Left colon (tissue), 2 donors: ENCODE measurements around the gene MEAF6. TPM values are rescaled to one million over a fixed set of nuclear protein-coding genes. Genes with fewer than 3 reads are reported as not detected.

ENCODE experiments used
- ATAC-seq: fragments of 200-7000 bp; cut with Tn5 transposase; one replicate; pipeline ENCODE4 v1.9.1; 2020; ENCODE audit warnings: mild to moderate bottlenecking, moderate library complexity
- DNase-seq, 2 donors: peaks; one replicate each; pipeline ENCODE4 v3.0.0-alpha.2; 2020
- intact Hi-C, 2 donors: fragments of 100-400 bp; cut with DNase I in 1 of 2; cut with micrococcal nuclease in 1 of 2; formaldehyde crosslinking; loops; one replicate each; pipeline versions ENCODE4 v1.11.2 to v1.14.0; 2022; cut with DNase I, micrococcal nuclease
- total RNA-seq, 2 donors: library from RNA; stranded (reverse); fragmentation: NEBNext Ultra II Directional; extraction: Animal tissue kit (Norgen Biotek cat#: 25700); gene quantifications; one replicate each; pipeline ENCODE4 v1.2.1, GENCODE V29; 2021
- donor health status: DM: no; HTN: no; CAD: no.
- donor health status: DM: yes; HTN: yes; CAD: no.

The MEAF6 gene
- total RNA-seq, 2 donors from 2014 or later: 38.1 to 41.4 TPM

GRCh38 chr1:37493336-37494098 is 21.0 kb downstream of the MEAF6 start:
- DNase-seq (no peak), ATAC-seq (no peak)
- intact Hi-C loops: no loop called here

DNA sequence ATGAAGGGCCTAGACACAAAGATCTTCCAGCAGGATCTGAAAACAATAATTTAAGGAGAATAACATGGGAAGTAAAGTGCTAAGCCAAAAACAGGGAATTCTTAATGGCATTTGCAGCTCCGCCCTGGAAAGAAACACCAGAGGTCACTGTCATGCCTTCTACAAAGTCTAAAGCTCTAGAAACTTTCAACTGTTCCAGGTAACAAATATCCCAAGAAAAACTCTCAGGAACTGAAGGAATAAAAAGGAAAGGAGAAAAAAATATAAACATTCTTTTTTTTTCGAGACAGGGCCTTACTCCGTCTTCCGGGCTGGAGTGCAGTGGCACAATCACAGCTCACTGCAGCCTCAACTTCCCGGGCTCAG is 27.0 kb downstream of the MEAF6 start:
- intact Hi-C loops: no loop called here
- ATAC-seq (no peak), DNase-seq (no peak)

- peak; percentile 78 for ATAC-seq
- intact Hi-C loops: no loop called here
- DNase-seq: peak; percentile 69 to 84
These were observed 27.6 kb downstream of the MEAF6 start for GRCh38 chr1:37486680-37487618.

GRCh38 chr1:37485902-37486679 is 28.5 kb downstream of the MEAF6 start:
- peak in 1 of 2 donors; percentile 33 for DNase-seq
- ATAC-seq: peak; percentile 2
- intact Hi-C loops: no loop called here

DNA sequence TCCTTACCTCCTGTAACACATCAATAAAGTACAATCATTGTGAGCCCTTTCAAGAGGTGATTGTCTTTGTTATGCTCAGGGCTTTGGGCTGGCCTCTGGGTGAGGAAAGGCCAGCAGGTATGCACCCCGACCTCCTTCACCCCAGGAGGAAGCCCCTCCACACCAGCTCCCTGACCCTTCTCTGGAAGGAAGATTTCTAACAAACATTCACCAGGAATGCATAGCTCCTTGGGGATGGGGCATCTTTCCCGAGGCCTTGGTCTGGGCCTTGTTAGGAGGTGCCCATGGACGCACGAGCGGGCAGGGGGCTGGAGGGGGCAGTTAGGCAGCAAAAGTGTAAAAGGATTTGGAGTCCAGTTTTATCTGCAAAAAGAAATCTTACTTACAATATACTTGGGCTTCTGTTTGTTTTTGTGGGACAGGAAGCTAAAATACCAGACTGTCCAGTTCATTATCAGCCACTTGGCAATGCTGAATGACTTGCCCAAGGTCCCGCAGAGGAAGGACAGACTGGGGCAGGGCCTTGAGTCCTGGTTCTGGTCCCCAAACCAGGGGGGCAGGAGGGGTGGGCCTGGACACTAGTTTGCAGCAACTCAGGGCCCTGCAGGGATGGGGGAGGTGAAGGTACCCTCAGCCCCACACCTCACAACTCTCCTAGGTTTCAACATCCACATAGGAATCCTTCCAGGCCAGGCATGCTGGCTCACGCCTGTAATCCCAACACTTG is 30.1 kb downstream of the MEAF6 start:
- intact Hi-C loops: no loop called here
- peak in 1 of 2 donors; percentile 34 for DNase-seq
- ATAC-seq: no peak

DNA sequence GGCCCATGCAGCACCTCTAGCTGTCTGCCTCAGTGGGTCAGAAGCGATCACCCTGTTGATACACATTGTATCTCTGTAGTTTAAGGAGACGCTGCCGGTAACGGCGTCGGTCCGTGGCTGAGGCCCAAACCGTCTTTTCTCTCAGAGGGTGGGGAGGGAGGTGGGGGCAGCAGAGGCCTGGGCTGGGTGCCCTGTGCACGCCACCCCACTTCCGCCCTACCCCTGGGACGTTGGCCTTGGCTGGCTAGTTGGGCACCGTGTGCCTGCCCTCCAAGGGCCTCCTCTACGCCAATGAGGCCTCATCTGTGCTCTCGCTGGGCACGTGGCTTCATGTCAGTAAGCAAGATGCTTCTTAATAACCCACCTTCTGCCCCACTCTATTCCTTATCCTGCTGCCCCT is 30.8 kb downstream of the MEAF6 start:
- DNase-seq (no peak), ATAC-seq (no peak)
- intact Hi-C loops: no loop called here

GRCh38 chr1:37482796-37483744 is 31.5 kb downstream of the MEAF6 start:
- intact Hi-C loops: no loop called here
- ATAC-seq (no peak), DNase-seq (peak in 1 of 2 donors; percentile 20)

DNA sequence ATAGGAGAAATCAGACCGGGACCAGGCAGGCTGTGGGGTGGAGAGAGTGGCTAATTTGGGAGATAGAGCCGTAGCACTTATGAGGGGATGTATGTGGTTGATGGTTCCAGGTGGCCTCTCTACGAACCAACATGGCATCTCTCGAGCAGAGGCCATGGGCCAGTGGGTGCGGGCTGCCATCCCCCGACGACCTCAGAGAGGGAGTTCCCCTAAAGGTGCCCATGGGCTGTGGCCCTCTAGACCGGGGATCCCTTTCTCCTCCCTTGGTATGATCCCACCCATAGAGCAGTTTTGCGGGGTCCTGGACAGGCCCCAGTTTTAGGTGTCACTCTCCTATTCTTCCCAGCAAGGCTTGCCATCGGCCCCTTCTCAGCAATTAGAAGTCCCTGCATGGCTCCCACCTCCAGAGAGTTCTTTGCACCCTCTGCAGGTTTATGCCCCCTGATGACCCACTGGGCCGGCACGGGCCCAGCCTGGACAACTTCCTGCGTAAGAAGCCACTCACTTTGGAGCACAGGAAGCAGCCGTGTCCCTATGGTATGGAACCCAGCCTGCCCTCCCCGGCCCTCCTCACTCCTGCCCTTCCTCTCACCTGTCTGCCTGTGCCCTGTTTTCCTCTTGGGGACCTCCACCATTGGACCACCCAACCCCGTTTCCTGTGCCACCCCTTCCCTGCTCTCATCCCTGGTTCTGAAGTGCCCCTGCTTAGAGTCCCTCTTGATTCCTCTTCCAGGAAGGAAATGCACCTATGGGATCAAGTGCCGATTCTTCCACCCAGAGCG is 32.4 kb downstream of the MEAF6 start:
- ATAC-seq (no peak), DNase-seq (no peak)
- intact Hi-C loops: no loop called here

DNA sequence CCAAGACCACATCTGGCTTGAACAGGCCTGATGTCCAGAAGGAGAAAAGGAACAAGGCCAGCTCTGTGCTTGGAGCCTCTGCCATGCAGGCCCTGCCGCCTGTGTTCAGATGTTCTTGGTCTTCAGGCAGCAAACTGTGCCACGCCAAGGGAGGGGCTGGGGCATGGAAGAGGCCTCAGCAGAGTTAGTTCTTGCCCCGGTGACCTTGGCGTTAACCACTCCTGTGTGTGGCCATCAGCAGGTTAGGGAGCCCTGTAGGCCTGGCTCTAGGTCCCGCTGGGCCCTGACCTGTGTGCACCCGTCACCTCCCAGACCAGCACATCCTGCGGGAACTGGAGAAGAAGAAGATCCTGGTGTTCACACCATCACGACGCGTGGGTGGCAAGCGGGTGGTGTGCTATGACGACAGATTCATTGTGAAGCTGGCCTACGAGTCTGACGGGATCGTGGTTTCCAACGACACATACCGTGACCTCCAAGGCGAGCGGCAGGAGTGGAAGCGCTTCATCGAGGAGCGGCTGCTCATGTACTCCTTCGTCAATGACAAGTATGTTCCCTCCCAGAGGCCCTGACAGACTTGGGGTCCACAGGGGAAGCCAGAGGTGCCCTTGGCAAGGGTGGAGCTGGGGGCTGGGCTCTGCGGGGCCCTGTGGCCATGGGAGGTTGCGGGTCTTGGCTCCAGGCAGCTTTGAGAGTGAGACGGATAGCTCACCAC is 33.1 kb downstream of the MEAF6 start:
- ATAC-seq (no peak), DNase-seq (peak; percentile 12 to 31)
- intact Hi-C loops: no loop called here

- intact Hi-C loops: no loop called here
- ATAC-seq (no peak), DNase-seq (peak in 1 of 2 donors; percentile 31)
These were observed 33.8 kb downstream of the MEAF6 start for GRCh38 chr1:37480581-37481288.

- intact Hi-C loops: no loop called here
- DNase-seq (peak; percentile 47 to 58), ATAC-seq (no peak)
These were observed 34.5 kb downstream of the MEAF6 start for GRCh38 chr1:37480125-37480466.

DNA sequence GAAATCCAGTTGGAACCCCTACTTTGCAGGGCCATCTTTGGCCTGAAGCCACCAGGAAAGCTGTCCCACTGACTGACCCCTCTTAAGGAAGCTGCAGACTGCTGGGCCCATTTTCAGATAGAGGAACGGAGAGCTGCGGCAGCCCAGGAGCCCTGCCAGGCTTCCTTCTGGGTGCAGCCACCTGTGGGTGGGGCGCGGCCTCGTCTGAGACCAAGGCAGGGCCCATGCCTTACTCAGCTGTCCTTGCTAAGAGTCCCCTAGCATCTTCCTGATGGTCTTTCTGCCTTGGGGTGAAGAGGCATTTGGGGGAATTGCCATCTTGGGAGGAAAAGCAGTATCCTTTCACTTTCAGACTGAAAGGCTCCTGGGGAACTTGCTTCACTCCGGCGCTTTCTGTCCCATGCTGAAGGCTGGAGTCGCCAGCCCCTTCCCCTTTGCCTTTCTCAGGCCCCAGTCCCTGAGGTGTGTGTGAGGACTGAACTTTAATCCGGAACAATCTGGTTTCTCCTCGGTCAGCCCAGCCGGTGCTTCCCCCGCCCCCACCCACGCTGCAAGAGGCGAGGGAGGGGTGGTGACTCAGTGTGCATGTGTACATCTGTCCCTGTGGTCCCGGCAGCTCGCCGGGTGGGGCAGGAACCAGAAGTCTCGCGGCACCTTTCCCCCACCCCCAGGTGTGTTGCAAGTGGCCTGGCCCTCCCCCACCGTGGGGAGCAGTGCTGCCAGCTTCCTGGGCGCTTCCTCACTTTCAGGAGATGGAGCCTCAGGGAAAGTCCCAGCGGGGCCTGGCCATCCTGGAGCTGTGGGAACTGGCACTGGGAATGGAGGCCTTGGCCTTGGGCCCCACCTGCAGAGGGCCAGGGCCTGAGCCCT is 35.1 kb downstream of the MEAF6 start:
- DNase-seq (peak; percentile 93 to 99), ATAC-seq (peak; percentile 74)
- intact Hi-C loops: loop anchor here in 1 of 2 donors (10.0 kb wide), 1 partner anchor 1085 kb away; the partner anchor contains the start of gene LSM10

DNA sequence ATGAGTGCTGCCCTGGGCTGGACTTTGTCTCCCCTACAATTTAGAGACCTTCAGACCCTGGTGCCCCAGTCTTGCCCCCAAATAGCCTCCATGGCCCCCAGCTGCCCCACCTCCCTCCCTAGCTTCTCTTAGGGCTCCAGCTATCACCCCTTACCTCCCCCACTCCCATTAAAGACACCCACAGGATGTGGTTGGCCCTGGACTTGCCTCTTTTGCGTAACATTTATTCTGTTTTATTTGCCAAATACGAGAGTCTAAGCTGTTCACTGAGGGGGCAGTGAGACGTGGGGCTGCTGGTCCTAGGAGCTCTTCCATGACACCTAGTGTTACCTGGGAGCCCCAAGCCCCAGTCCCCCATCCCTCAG is 35.7 kb downstream of the MEAF6 start:
- intact Hi-C loops: loop anchor here in 1 of 2 donors (10.0 kb wide), 1 partner anchor 1084 kb away; the partner anchor contains the start of gene LSM10
- ATAC-seq (no peak), DNase-seq (peak; percentile 30 to 42)

- intact Hi-C loops: loop anchor here in 1 of 2 donors (10.0 kb wide), 1 partner anchor 1084 kb away; the partner anchor contains the start of gene LSM10
- DNase-seq (peak; percentile 26 to 33), ATAC-seq (no peak)
These were observed 36.1 kb downstream of the MEAF6 start for GRCh38 chr1:37478451-37478881.
